GM12878 (cell line): ENCODE data around the gene TBCA. TPM values are rescaled to one million over a fixed set of nuclear protein-coding genes. Genes with fewer than 3 reads are reported as not detected.

Source experiments
- ASH2L ChIP-seq: fragments of 300-600, 200-600 bp; sonication (generic); IDR thresholded peaks from 2 replicates; pipeline ENCODE4 v1.6.1; 2017; ENCODE audit warnings: low read depth, mild to moderate bottlenecking, borderline replicate concordance
- BCLAF1 ChIP-seq: fragments of 450-650 bp; IDR thresholded peaks from 2 replicates; pipeline ENCODE4 v1.6.1; 2017; ENCODE audit warnings: antibody characterized with exemption, mild to moderate bottlenecking, moderate library complexity
- CBFB ChIP-seq: IDR thresholded peaks from 2 replicates; pipeline ENCODE4 v1.6.1; 2016; ENCODE audit warnings: antibody characterized with exemption, low read depth
- CREM ChIP-seq: IDR thresholded peaks from 2 replicates; pipeline ENCODE4 v1.6.1; 2014; ENCODE audit warnings: antibody characterized with exemption, low read depth
- FOXM1 ChIP-seq: IDR thresholded peaks from 2 replicates; pipeline ENCODE4 v1.6.1; 2012; ENCODE audit warnings: low read depth, mild to moderate bottlenecking, inconsistent platforms, low read length, moderate library complexity
- HDGF ChIP-seq: fragments of 450-650 bp; IDR thresholded peaks from 2 replicates; pipeline ENCODE4 v1.6.1; 2016; ENCODE audit warnings: antibody characterized with exemption
- JUNB ChIP-seq: IDR thresholded peaks from 2 replicates; pipeline ENCODE4 v1.6.1; 2016; ENCODE audit warnings: antibody characterized with exemption, mild to moderate bottlenecking
- MYB ChIP-seq: fragments of 150-350 bp; IDR thresholded peaks from 2 replicates; pipeline ENCODE4 v1.6.1; 2014; ENCODE audit warnings: mild to moderate bottlenecking, low read depth, low read length, borderline replicate concordance
- NFYB ChIP-seq: IDR thresholded peaks from 2 replicates; pipeline ENCODE4 v1.6.1; 2011; ENCODE audit warnings: low read depth, mild to moderate bottlenecking, low read length, improper control_type of control experiment, moderate library complexity; ENCODE audit not compliant: insufficient read depth
- NR2F1 ChIP-seq: fragments of 450-650 bp; conservative IDR thresholded peaks from 2 replicates; pipeline ENCODE4 v1.6.1; 2017; ENCODE audit warnings: mild to moderate bottlenecking
- RB1 ChIP-seq: fragments of 450-650 bp; formaldehyde crosslinking; IDR thresholded peaks from 2 replicates; pipeline ENCODE4 v1.6.1; 2017; ENCODE audit warnings: mild to moderate bottlenecking, borderline replicate concordance
- RELA ChIP-seq: fragments of 450-650 bp; IDR thresholded peaks from 2 replicates; pipeline ENCODE4 v1.8.0; 2014; ENCODE audit warnings: borderline replicate concordance; ENCODE audit not compliant: partially characterized antibody
- REST ChIP-seq: IDR thresholded peaks from 2 replicates; pipeline ENCODE4 v1.6.1; 2012; ENCODE audit warnings: mild to moderate bottlenecking, low read depth, low read length
- SMAD1 ChIP-seq: fragments of 450-650 bp; IDR thresholded peaks from 2 replicates; pipeline ENCODE4 v1.6.1; 2018; ENCODE audit warnings: mild to moderate bottlenecking, low read depth; ENCODE audit not compliant: partially characterized antibody
- SP1 ChIP-seq: IDR thresholded peaks from one replicate; pipeline ENCODE4 v1.6.1; 2011; ENCODE audit warnings: low read depth, low read length
- ZBTB11 ChIP-seq: fragments of 450-650 bp; formaldehyde crosslinking; IDR thresholded peaks from 2 replicates; pipeline ENCODE4 v1.5.0; 2022; ENCODE audit warnings: mild to moderate bottlenecking, missing genetic modification characterization
- ZNF274 ChIP-seq: IDR thresholded peaks from one replicate; pipeline ENCODE4 v1.8.0; 2011; ENCODE audit not compliant: insufficient read length, insufficient read depth
- polyA plus RNA-seq, 11 experiments: library from polyadenylated mRNA; depleted of rRNA in 4 of 11; unstranded in 6 of 11; stranded (reverse) in 5 of 11; fragments of >200 nt; fragmentation: Nextera tagmentation in 4 of 11; fragmentation: Illumina TruSeq in 1 of 11; extraction: Ambion mirVana in 4 of 11; extraction: Trizol in 1 of 11; gene quantifications; 1 replicate in 1 of 11; 2 replicates in 10 of 11; pipeline versions ENCODE4 v1.2.1 to v1.2.3, GENCODE V29; 2011 to 2016; ENCODE audit warnings: inconsistent platforms in 2 of 11, missing spikeins in 2 of 11, low read depth in 1 of 11
- total RNA-seq, 4 experiments: library from RNA; depleted of rRNA in 3 of 4; stranded (reverse); fragments of >200 nt in 3 of 4; fragmentation: Illumina TruSeq in 1 of 4; extraction: Trizol in 1 of 4; gene quantifications; 2 replicates each; pipeline versions ENCODE4 v1.2.1 to v1.2.3, GENCODE V29; 2013 to 2021

TBCA gene
- total and polyA plus RNA-seq, 10 of the 15 experiments (the other 5 are each of a cell fraction or from before 2014, with no cell fraction given) = 86.3 to 647 (median 294) TPM

GRCh38 chr5:77644371-77645157, 131.6 kb downstream of the TBCA start (continued):
- TF ChIP-seq NFYB (no peak), SMAD1 (no peak), CREM (no peak), ASH2L (no peak), ZNF274 (no peak), HDGF (0 out of 2 replicates have a peak, but pooled peaks have one; percentile 46), CBFB (no peak), FOXM1 (no peak), RB1 (no peak), BCLAF1 (no peak), SP1 (no peak), RELA (no peak), ZBTB11 (no peak), MYB (no peak), JUNB (no peak), NR2F1 (no peak), REST (no peak)
